ENCODE data around the gene PLXNA2.

PLXNA2 gene

GRCh38 chr1:208265525-208265924, 21.3 kb upstream of the PLXNA2 start:
- no peak for DNase-seq

- no peak for DNase-seq
Observed at GRCh38 chr1:208265122-208265469, 20.9 kb upstream of the PLXNA2 start.

GRCh38 chr1:208264469-208265121, 20.4 kb upstream of the PLXNA2 start:
- no peak for DNase-seq

GRCh38 chr1:208261874-208262273, 17.7 kb upstream of the PLXNA2 start:
- no peak for DNase-seq

- no peak for DNase-seq
Observed at GRCh38 chr1:208258277-208258676, 14.1 kb upstream of the PLXNA2 start.

- DNase-seq, result no peak
Observed at GRCh38 chr1:208257351-208257750, 13.2 kb upstream of the PLXNA2 start.

- DNase-seq, result no peak
Observed at GRCh38 chr1:208256556-208256955, 12.4 kb upstream of the PLXNA2 start.

- no peak for DNase-seq
Observed at GRCh38 chr1:208256091-208256490, 11.9 kb upstream of the PLXNA2 start.

GRCh38 chr1:208254862-208255261, 10.7 kb upstream of the PLXNA2 start:
- no peak for DNase-seq

- no peak for DNase-seq
Observed at GRCh38 chr1:208254376-208254775, 10.2 kb upstream of the PLXNA2 start.

GRCh38 chr1:208252836-208253576, 8.8 kb upstream of the PLXNA2 start:
- DNase-seq, result no peak

- DNase-seq, result no peak
Observed at GRCh38 chr1:208251911-208252835, 8.0 kb upstream of the PLXNA2 start.

GRCh38 chr1:208251015-208251414, 6.8 kb upstream of the PLXNA2 start:
- no peak for DNase-seq

GRCh38 chr1:208250613-208251012, 6.4 kb upstream of the PLXNA2 start:
- no peak for DNase-seq

GRCh38 chr1:208248991-208249696, 5.0 kb upstream of the PLXNA2 start:
- no peak for DNase-seq

GRCh38 chr1:208248307-208248801, 4.2 kb upstream of the PLXNA2 start:
- no peak for DNase-seq

GRCh38 chr1:208247696-208248095, 3.5 kb upstream of the PLXNA2 start:
- DNase-seq, result no peak

- no peak for DNase-seq
Observed at GRCh38 chr1:208245185-208245705, 1.1 kb upstream of the PLXNA2 start.

- no peak for DNase-seq
Observed at GRCh38 chr1:208243527-208243966, 637 bp downstream of the PLXNA2 start.

GRCh38 chr1:208242941-208243526, 1.1 kb downstream of the PLXNA2 start:
- no peak for DNase-seq

- no peak for DNase-seq
Observed at GRCh38 chr1:208242146-208242545, 2.0 kb downstream of the PLXNA2 start.

- no peak for DNase-seq
Observed at GRCh38 chr1:208241512-208241911, 2.7 kb downstream of the PLXNA2 start.
